BE2C (cell line): ENCODE data around the gene EAPP.
"Not testable (repeated sequence)": the region's sequence is repeated elsewhere in the genome, so short reads cannot be mapped to it uniquely, and the experiment has no call there.

Experiments
- DNase-seq: peaks from one replicate; pipeline ENCODE4 v3.0.0-alpha.2; 2020
- H3K27me3 ChIP-seq: fragments of 250-450 bp; sonication (Bioruptor Pico); 2 replicates; pipeline ENCODE4 v1.5.1; 2020; ENCODE audit warnings: mild to moderate bottlenecking
- H3K36me3 ChIP-seq: fragments of 250-450 bp; sonication (Bioruptor Pico); 2 replicates; pipeline ENCODE4 v1.5.1; 2020; ENCODE audit warnings: mild to moderate bottlenecking
- H3K4me1 ChIP-seq: fragments of 250-450 bp; sonication (Bioruptor Pico); 2 replicates; pipeline ENCODE4 v1.5.1; 2020
- H3K4me3 ChIP-seq: 2 replicates; pipeline ENCODE4 v1.5.1; 2011; ENCODE audit warnings: low read depth, low read length
- H3K9me3 ChIP-seq: fragments of 250-450 bp; sonication (Bioruptor Pico); 2 replicates; pipeline ENCODE4 v1.5.1; 2020
- TF ChIP-seq, protein P1 (sequence below): IDR thresholded peaks from 2 replicates; pipeline ENCODE4 v1.5.1; 2012; ENCODE audit warnings: mild to moderate bottlenecking, low read depth, low read length

EAPP gene

DNA sequence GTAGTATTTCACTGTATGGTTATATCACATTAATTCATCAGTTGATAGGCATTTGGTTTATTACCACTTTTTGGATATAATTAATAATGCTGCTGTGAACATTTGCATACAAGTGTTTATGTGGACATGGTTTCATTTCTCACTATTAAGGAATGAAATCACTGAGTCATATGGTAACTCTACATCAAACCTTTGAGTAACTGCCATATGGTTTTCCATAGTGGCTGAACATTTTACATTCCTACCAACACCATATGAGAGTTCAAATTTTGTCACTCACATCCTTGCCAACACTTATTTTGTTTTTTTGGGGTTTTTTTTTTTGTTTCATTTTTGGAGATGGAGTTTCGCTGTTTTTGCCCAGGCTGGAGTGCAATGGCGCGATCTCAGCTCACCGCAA lies 30.2 kb upstream of the EAPP start:
- Histone ChIP-seq H3K36me3 (peaks cover 41% of the 10 kb centered on the region), H3K9me3 (no peaks in the 10 kb centered on the region), H3K27me3 (no peaks in the 10 kb centered on the region), H3K4me3 (no peak overlapping the region), H3K4me1 (no peaks in the 10 kb centered on the region)
- no peak for DNase-seq
- TF ChIP-seq, protein P1, sequence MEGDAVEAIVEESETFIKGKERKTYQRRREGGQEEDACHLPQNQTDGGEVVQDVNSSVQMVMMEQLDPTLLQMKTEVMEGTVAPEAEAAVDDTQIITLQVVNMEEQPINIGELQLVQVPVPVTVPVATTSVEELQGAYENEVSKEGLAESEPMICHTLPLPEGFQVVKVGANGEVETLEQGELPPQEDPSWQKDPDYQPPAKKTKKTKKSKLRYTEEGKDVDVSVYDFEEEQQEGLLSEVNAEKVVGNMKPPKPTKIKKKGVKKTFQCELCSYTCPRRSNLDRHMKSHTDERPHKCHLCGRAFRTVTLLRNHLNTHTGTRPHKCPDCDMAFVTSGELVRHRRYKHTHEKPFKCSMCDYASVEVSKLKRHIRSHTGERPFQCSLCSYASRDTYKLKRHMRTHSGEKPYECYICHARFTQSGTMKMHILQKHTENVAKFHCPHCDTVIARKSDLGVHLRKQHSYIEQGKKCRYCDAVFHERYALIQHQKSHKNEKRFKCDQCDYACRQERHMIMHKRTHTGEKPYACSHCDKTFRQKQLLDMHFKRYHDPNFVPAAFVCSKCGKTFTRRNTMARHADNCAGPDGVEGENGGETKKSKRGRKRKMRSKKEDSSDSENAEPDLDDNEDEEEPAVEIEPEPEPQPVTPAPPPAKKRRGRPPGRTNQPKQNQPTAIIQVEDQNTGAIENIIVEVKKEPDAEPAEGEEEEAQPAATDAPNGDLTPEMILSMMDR, result no peak

DNA sequence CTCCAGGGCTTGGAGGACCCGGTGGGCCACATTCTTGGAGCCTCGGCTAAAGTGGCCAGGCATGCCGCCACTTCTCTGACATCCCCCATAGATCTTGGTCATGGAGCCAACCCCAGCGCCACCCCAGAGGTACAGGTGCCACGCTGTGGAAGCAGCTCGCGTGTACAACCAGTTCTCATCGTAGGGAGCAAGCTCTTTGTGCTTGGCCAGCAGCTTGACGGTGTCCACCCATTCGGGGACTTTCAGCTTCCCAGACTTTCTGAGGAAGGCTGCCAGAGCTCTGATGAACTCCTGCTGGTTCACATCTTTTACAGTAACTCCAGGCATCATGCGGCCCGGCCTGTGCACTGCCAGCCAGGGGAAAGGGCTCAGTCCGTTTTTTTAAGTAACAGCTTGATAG lies 29.3 kb upstream of the EAPP start:
- peaks cover 45% of the 10 kb centered on the region for H3K36me3 ChIP-seq
- H3K4me1 ChIP-seq, result no peaks in the 10 kb centered on the region
- H3K9me3 ChIP-seq, result no peaks in the 10 kb centered on the region
- TF ChIP-seq, protein P1, result no peak
- DNase-seq, result no peak
- H3K27me3 ChIP-seq, result no peaks in the 10 kb centered on the region
- H3K4me3 ChIP-seq, result no peak overlapping the region

DNA sequence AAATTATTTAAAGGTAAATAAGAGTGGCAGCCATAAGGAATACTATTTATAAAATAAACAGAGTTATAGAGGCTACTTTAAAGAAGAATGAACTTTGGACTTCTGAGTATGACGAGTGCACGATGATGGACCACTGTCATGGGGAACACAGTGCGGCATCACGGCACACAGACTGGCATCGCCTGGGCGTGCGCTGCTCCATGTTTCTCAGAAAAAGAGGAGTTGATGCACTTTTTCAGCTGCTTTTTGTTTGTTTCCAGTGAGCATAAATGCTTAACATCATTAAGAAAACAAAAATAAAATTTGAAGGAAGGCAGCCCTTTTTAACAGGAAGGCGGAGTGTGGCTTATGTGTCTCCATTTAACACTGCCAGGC lies 23.3 kb upstream of the EAPP start:
- DNase-seq, result no peak
- no peaks in the 10 kb centered on the region for H3K27me3 ChIP-seq
- TF ChIP-seq, protein P1, result no peak
- no peaks in the 10 kb centered on the region for H3K4me1 ChIP-seq
- peaks cover 23% of the 10 kb centered on the region for H3K36me3 ChIP-seq
- no peaks in the 10 kb centered on the region for H3K9me3 ChIP-seq
- H3K4me3 ChIP-seq, result no peak overlapping the region

DNA sequence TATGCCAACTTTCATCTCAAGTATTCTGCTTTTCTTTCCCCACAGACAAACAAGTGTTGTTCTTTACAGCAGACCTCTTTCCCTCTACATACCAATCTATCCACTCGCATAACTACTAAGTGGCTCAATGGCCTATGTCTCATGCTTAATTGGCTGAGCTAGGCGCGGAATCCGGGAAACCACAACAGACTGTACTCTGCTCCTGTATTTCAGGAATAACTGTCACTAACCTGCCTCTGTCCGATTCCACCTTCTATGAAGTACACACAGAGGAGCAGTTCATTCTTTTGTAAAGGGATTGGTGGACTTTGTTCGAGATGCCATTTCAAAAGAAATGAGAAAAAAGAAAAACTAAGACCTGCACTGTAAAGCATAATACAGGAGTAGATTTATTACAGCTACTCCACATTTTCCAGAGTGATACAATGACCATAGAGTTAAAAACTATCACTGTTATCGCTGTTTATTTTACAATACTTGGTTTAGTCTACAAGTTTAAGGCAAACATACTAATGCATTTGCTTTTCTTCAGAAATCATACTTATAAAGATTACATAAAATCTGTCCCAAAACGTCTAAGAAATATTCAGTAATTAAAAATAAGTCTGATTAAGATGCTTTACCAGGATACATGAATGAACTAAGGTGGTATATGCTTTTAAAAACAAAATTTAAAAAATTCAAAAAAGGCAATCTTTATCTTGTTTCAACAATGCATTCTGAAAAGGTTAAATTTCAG lies 22.7 kb upstream of the EAPP start:
- H3K4me3 ChIP-seq, DNase-seq, H3K9me3 ChIP-seq, H3K4me1 ChIP-seq, H3K27me3 ChIP-seq: not testable (repeated sequence)
- H3K36me3 ChIP-seq, result peaks cover 19% of the 10 kb centered on the region

DNA sequence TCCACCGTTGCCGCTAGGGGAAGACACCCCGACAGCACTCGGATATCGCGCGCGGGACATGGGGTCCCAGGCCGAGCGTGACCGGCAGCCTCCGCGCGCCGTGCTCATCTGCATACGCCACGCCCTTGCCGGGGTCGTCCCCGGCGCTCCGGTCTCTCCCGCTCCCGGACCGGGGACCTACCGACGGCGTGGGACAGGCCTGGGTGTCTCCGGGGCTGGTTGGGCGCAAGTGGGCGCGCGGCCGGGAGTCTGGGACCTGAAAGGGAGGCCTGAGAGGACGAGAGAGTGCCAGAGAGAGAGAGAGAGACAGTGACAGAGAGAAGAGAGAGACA lies 17.0 kb upstream of the EAPP start:
- not testable (repeated sequence) for DNase-seq, H3K27me3 ChIP-seq, H3K9me3 ChIP-seq, H3K4me3 ChIP-seq, H3K4me1 ChIP-seq, H3K36me3 ChIP-seq

DNA sequence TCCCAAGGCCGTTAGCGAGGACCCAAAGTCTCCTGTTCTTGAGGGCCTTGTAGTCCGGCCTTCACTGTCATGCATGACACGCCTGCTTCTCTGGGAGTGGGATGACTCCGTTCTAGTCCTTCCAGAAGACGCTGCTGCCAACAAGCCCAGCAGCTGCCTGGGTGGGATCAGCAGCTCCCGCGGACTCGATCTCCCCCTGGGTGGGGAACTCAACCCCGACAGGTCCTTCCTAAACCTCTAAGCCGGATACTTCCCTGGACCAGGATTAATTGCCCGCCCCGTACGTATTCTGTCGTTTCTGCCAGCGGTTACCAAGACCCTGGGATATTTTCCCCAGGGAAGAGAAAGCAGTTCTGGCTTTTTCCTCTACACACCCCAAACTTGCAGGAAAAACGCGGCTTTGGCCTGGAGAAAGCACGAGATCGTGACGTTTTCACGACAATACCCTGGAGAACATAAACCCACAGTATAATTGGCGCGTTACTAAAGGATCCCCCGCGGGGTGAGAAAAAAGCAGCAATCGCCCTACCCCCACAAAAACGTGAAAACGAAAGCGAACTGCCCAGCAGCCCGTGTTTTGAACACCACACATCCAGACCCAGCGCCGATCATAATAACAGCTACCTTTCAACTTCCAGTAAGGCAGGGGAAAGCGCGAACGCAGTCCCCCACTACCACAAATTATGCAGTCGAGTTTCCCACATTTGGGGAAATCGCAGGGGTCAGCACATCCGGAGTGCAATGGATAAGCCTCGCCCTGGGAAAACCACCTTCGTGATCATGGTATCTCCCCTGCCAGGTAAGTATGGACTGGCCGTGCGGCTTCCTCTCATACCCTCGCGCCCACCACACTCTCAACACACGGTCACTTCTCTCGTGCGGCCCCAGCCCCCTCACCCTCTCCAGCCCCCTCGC lies 16.3 kb upstream of the EAPP start:
- not testable (repeated sequence) for H3K27me3 ChIP-seq, H3K36me3 ChIP-seq, DNase-seq, H3K9me3 ChIP-seq, H3K4me3 ChIP-seq, H3K4me1 ChIP-seq

DNA sequence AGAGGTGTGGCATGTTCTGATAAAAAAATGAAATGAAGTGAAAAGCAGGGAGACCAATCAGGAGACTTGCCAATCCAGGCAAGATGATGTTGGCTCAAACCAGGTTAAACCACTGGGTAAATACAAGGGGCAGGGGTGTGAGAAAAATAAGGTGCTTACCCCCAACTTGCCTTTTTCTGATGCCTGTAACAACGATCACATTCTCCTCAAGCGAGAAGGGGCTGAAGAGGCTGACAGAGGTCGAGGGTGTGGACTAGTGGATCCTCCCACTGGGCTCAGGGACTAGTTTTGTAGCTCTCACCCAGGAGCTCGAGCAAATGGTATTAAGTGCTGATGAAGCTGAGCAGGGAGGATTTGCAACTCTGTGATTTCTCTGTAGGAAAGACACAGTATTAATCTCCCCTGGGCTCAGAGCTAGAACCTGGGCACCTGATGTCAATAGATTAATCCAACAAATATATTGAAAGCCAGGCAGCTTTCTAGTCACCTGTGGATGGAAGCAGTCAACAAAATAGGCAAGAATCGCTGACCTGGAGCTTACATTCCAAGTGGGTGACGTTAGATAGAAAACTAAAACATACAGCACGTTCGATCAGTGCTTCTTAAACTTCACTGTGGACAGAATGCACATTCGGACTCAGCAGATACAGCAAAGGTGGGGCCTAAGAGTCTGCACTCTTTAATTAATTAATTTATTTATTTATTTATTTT lies 15.2 kb upstream of the EAPP start:
- H3K9me3 ChIP-seq, result no peaks in the 10 kb centered on the region
- no peak for DNase-seq
- no peaks in the 10 kb centered on the region for H3K4me1 ChIP-seq
- H3K36me3 ChIP-seq, result no peaks in the 10 kb centered on the region
- H3K27me3 ChIP-seq, result no peaks in the 10 kb centered on the region
- peak overlapping the region; percentile 23; the same call in 1 of the 2 replicates for H3K4me3 ChIP-seq
- TF ChIP-seq, protein P1, result no peak

DNA sequence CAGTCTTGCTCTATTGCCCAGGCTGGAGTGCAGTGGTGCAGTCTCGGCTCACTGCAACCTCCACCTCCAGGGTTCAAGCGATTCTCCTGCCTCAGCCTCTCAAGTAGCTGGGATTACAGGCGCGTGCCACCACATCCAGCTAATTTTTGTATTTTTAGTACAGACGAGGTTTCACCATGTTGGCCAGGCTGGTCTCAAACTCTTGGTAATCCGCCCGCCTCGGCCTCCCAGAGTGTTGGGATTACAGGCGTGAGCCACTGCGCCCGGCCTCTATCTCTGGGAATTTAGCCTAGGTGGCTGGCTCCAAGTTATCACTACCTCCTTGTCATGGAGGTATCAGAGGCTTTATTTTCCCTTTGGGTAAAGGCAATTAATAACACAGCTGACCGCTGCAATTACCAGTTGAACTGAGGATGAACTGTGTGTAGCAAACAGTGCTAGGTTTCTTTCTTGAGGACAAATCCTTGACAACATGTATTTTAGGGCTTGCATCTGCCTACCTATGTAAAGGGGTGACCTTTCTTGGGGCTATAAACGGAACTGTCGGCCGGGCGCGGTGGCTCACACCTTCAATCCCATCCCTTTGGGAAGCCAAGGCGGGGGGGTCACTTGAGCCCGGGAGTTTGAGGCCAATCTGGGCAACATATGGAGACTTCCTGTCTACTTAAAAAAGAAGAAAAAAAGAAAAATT lies 9.9 kb upstream of the EAPP start:
- not testable (repeated sequence) for H3K27me3 ChIP-seq, H3K36me3 ChIP-seq

More for the DNA sequence above, 9.9 kb upstream of the EAPP start:
- DNase-seq, H3K9me3 ChIP-seq, H3K4me1 ChIP-seq, H3K4me3 ChIP-seq: not testable (repeated sequence)
